HG02885 (cell line): ENCODE results near the gene BAHD1.

Source experiments
- ATAC-seq: cut with Tn5 transposase; IDR thresholded peaks from one replicate; pipeline ENCODE4 v1.9.1; 2021; ENCODE audit warnings: mild to moderate bottlenecking; ENCODE audit not compliant: unreplicated experiment, poor library complexity

BAHD1 gene

GRCh38 chr15:40489274-40490175, 48.8 kb downstream of the BAHD1 start:
- ATAC-seq, result no peak

GRCh38 chr15:40493089-40493840, 52.5 kb downstream of the BAHD1 start:
- no peak for ATAC-seq

- ATAC-seq, result no peak
Observed at GRCh38 chr15:40495516-40495915, 54.8 kb downstream of the BAHD1 start.

GRCh38 chr15:40498418-40498817, 57.7 kb downstream of the BAHD1 start:
- ATAC-seq, result no peak

GRCh38 chr15:40498891-40499290, 58.1 kb downstream of the BAHD1 start:
- ATAC-seq, result no peak

GRCh38 chr15:40499931-40500330, 59.2 kb downstream of the BAHD1 start:
- ATAC-seq, result no peak

- ATAC-seq, result no peak
Observed at GRCh38 chr15:40500568-40501330, 60.0 kb downstream of the BAHD1 start.

- ATAC-seq, result no peak
Observed at GRCh38 chr15:40501487-40501886, 60.7 kb downstream of the BAHD1 start.

- peak; percentile 51 for ATAC-seq
Observed at GRCh38 chr15:40506964-40507571, 66.3 kb downstream of the BAHD1 start.

- ATAC-seq, result no peak
Observed at GRCh38 chr15:40508216-40508615, 67.5 kb downstream of the BAHD1 start.

- ATAC-seq, result no peak
Observed at GRCh38 chr15:40510201-40510600, 69.4 kb downstream of the BAHD1 start.

- peak; percentile 45 for ATAC-seq
Observed at GRCh38 chr15:40511093-40511471, 70.3 kb downstream of the BAHD1 start.

- peak; percentile 70 for ATAC-seq
Observed at GRCh38 chr15:40511472-40512133, 70.8 kb downstream of the BAHD1 start.

- ATAC-seq, result no peak
Observed at GRCh38 chr15:40512440-40512839, 71.7 kb downstream of the BAHD1 start.

- ATAC-seq, result no peak
Observed at GRCh38 chr15:40513609-40514008, 72.9 kb downstream of the BAHD1 start.

GRCh38 chr15:40516322-40516721, 75.6 kb downstream of the BAHD1 start:
- ATAC-seq, result no peak
